Kidney epithelial cell (primary cell): Measurements from ENCODE around the gene PROS1. TPM values are rescaled to one million over a fixed set of nuclear protein-coding genes. Genes with fewer than 3 reads are reported as not detected.
A peak's percentile ranks its signal among the peaks of the same experiment; 100 is the strongest.
"Not testable (repeated sequence)": the region's sequence is repeated elsewhere in the genome, so short reads cannot be mapped to it uniquely, and the experiment has no call there.

Experiments used
- DNase-seq: peaks from one replicate; pipeline ENCODE4 v3.0.0-alpha.2; 2010; ENCODE audit warnings: low read depth
- H3K27me3 ChIP-seq: 2 replicates; pipeline ENCODE4 v1.6.0; 2011; ENCODE audit warnings: low read length; ENCODE audit not compliant: control insufficient read depth, insufficient read depth
- H3K36me3 ChIP-seq: 2 replicates; pipeline ENCODE4 v1.5.1; 2011; ENCODE audit warnings: low read length; ENCODE audit not compliant: control insufficient read depth, insufficient read depth
- H3K4me3 ChIP-seq: 2 replicates; pipeline ENCODE4 v1.5.1; 2011; ENCODE audit warnings: low read depth, mild to moderate bottlenecking, control low read depth, low read length
- total RNA-seq: library from RNA; depleted of rRNA; stranded (reverse); fragments of >200 nt; gene quantifications from 2 replicates; pipeline ENCODE4 v1.2.3, GENCODE V29; 2015
- TF ChIP-seq, protein P1 (sequence below): IDR thresholded peaks from 2 replicates; pipeline ENCODE4 v1.5.1; 2011; ENCODE audit warnings: mild to moderate bottlenecking, moderate library complexity, low read length, control low read depth, inconsistent platforms; ENCODE audit not compliant: insufficient read depth, poor library complexity, severe bottlenecking

Gene PROS1
- total RNA-seq, 1 donor from 2014 or later: 14.1 TPM

DNA sequence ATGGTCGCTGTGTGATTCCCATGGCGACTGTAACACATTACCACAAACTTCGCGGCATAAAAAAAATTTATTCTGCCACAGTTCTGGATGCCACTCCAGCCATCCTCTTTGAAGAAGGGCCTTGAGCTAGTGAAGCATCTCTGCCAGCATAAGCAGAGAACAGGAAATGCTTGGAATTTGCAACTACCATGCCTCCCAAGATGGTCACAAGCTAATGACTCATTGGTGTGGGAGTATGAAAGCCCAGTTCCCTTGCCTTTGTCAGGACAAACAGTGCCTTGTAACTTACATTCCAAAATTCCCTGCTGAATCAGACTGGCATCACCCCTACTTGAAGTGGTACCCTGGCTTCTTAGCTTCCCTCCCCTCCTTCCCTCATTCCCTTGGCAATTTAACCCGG, 129.7 kb downstream of the PROS1 start:
- DNase-seq: peak; percentile 78
- Histone ChIP-seq H3K27me3 (no peaks in the 10 kb centered on the region), H3K36me3 (no peaks in the 10 kb centered on the region), H3K4me3 (no peak overlapping the region)
- TF ChIP-seq, protein P1, sequence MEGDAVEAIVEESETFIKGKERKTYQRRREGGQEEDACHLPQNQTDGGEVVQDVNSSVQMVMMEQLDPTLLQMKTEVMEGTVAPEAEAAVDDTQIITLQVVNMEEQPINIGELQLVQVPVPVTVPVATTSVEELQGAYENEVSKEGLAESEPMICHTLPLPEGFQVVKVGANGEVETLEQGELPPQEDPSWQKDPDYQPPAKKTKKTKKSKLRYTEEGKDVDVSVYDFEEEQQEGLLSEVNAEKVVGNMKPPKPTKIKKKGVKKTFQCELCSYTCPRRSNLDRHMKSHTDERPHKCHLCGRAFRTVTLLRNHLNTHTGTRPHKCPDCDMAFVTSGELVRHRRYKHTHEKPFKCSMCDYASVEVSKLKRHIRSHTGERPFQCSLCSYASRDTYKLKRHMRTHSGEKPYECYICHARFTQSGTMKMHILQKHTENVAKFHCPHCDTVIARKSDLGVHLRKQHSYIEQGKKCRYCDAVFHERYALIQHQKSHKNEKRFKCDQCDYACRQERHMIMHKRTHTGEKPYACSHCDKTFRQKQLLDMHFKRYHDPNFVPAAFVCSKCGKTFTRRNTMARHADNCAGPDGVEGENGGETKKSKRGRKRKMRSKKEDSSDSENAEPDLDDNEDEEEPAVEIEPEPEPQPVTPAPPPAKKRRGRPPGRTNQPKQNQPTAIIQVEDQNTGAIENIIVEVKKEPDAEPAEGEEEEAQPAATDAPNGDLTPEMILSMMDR: no peak

DNA sequence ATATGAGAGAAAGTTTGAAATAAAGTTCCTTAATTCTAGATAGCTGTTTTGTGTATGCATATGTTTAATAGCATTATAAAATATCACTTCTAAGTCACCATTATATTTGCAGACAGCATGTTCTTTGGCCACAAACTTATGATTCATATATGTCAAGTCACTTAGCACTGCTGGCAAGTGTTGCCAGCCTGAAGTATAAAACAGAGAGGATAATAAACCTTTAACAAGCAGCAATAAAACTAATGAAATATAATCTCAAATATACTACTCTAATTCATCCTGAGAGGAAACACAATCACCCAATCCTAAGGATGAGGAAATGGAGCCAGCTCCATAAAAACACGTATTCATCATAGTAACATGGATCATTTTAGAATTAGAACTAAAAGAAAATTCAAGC, 134.5 kb downstream of the PROS1 start:
- H3K27me3 ChIP-seq, H3K36me3 ChIP-seq, H3K4me3 ChIP-seq, DNase-seq: not testable (repeated sequence)

Other genes with a start within 250 kb of the PROS1 start
- 9.7 and 11.4 TPM in 2 replicates for gene ARL13B, start 6.3 kb upstream of the PROS1 start, total RNA-seq
- gene STX19, start 54.7 kb upstream of the PROS1 start, total RNA-seq: not detected in 2 replicates
- gene DHFR2, start 89.0 kb upstream of the PROS1 start, total RNA-seq: 2.1 and 2.6 TPM in 2 replicates
- gene NSUN3, start 89.2 kb upstream of the PROS1 start, total RNA-seq: 6.8 and 11.0 TPM in 2 replicates